UCSD-AML1 (cell line): ENCODE results near the gene SMIM21.

ENCODE experiments used
- DNase-seq: peaks from one replicate; lab custom pipeline; 2025; ENCODE audit not compliant: unreplicated experiment; lab: John Stamatoyannopoulos, UW

The SMIM21 gene

GRCh38 chr18:75428490-75428889, 987 bp upstream of the SMIM21 start:
- no peak for DNase-seq

- no peak for DNase-seq
These were observed 5.1 kb downstream of the SMIM21 start for GRCh38 chr18:75422341-75422910.

GRCh38 chr18:75421656-75422055, 5.8 kb downstream of the SMIM21 start:
- no peak for DNase-seq

- no peak for DNase-seq
These were observed 9.1 kb downstream of the SMIM21 start for GRCh38 chr18:75418293-75419005.

GRCh38 chr18:75410611-75411010, 16.9 kb downstream of the SMIM21 start:
- DNase-seq, result no peak

- no peak for DNase-seq
These were observed 17.7 kb downstream of the SMIM21 start for GRCh38 chr18:75409806-75410205.

- no peak for DNase-seq
These were observed 18.7 kb downstream of the SMIM21 start for GRCh38 chr18:75408554-75409506.

- DNase-seq, result no peak
These were observed 19.8 kb downstream of the SMIM21 start for GRCh38 chr18:75407468-75408437.

GRCh38 chr18:75406491-75407445, 20.7 kb downstream of the SMIM21 start:
- no peak for DNase-seq

- no peak for DNase-seq
These were observed 22.2 kb downstream of the SMIM21 start for GRCh38 chr18:75405351-75405750.

GRCh38 chr18:75400366-75400765, 27.1 kb downstream of the SMIM21 start:
- no peak for DNase-seq

- DNase-seq, result no peak
These were observed 32.4 kb downstream of the SMIM21 start for GRCh38 chr18:75395137-75395536.

GRCh38 chr18:75393721-75394120, 33.8 kb downstream of the SMIM21 start:
- no peak for DNase-seq

GRCh38 chr18:75392226-75392578, 35.3 kb downstream of the SMIM21 start:
- DNase-seq, result no peak

- no peak for DNase-seq
These were observed 36.0 kb downstream of the SMIM21 start for GRCh38 chr18:75391279-75392225.

- DNase-seq, result no peak
These were observed 36.6 kb downstream of the SMIM21 start for GRCh38 chr18:75390854-75391253.

GRCh38 chr18:75384144-75384543, 43.4 kb downstream of the SMIM21 start:
- no peak for DNase-seq
